ENCODE data around the gene FADS2.

GRCh38 chr11:61841636-61842527 lies 13.8 kb downstream of the FADS2 start:
- TF ChIP-seq PAX5 (IDR thresholded peaks at IDR 0.05; ENCODE audit: insufficient read depth, low read length, severe bottlenecking), result no peak
- no peak for TF ChIP-seq POLR2A (IDR thresholded peaks at IDR 0.05; ENCODE audit: low read depth, low read length)
- no peak for TF ChIP-seq POLR2AphosphoS5 (IDR thresholded peaks at IDR 0.05; ENCODE audit: low read depth, low read length)
